Sigmoid colon (tissue), 4 donors: ENCODE measurements around the gene NREP.

Experiments used
- EP300 ChIP-seq, 4 donors: sonication (generic); formaldehyde crosslinking; IDR thresholded peaks; one replicate each; pipeline ENCODE4 v1.6.1; 2017; ENCODE audit warnings: antibody characterized with exemption in 4 of 4
- POLR2A ChIP-seq, 2 donors: fragments of 450-650 bp; IDR thresholded peaks; one replicate each; pipeline ENCODE4 v1.6.1; 2016; ENCODE audit warnings: antibody characterized with exemption in 2 of 2, mild to moderate bottlenecking in 2 of 2, moderate library complexity in 2 of 2
- POLR2AphosphoS5 ChIP-seq, 4 donors: sonication (generic); formaldehyde crosslinking; IDR thresholded peaks; one replicate each; pipeline ENCODE4 v1.6.1; 2017; ENCODE audit warnings: antibody characterized with exemption in 4 of 4
- TF ChIP-seq, protein P1 (sequence below), 4 experiments: fragments of 450-650 bp in 3 of 4; fragments of 200-600 bp in 1 of 4; IDR thresholded peaks; one replicate each; pipeline ENCODE4 v1.5.1; 2016 to 2019; ENCODE audit warnings: antibody characterized with exemption in 4 of 4, mild to moderate bottlenecking in 3 of 4, moderate library complexity in 2 of 4

DNA sequence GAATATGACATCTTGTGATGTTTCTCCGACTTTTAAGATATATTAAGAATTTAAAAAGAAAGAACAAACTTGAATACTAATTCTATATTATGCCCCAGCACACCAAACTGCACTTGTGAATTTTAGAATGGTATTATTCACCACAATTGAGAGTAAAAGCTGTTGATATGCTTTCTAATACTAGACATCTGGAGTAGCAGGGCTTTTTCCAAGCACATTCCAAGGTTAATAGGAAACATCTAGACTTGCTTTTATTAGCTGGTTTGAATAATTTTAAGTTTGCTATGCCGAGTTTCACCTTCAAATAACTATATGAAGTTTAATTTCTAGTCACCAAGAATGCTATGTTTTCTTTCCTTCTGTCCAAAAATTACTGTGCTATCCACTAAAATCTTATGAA lies 13.5 kb downstream of the NREP start:
- TF ChIP-seq, protein P1, sequence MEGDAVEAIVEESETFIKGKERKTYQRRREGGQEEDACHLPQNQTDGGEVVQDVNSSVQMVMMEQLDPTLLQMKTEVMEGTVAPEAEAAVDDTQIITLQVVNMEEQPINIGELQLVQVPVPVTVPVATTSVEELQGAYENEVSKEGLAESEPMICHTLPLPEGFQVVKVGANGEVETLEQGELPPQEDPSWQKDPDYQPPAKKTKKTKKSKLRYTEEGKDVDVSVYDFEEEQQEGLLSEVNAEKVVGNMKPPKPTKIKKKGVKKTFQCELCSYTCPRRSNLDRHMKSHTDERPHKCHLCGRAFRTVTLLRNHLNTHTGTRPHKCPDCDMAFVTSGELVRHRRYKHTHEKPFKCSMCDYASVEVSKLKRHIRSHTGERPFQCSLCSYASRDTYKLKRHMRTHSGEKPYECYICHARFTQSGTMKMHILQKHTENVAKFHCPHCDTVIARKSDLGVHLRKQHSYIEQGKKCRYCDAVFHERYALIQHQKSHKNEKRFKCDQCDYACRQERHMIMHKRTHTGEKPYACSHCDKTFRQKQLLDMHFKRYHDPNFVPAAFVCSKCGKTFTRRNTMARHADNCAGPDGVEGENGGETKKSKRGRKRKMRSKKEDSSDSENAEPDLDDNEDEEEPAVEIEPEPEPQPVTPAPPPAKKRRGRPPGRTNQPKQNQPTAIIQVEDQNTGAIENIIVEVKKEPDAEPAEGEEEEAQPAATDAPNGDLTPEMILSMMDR (IDR thresholded peaks at IDR 0.05), result no peak
- no peak for TF ChIP-seq POLR2AphosphoS5 (IDR thresholded peaks at IDR 0.05)
- TF ChIP-seq POLR2A (IDR thresholded peaks at IDR 0.05), result no peak
- TF ChIP-seq EP300 (IDR thresholded peaks at IDR 0.05), result no peak
